LNCaP clone FGC (cell line): ENCODE results near the gene SMIM41.

Experiments
- DNase-seq: peaks from one replicate; pipeline ENCODE4 v3.0.0-alpha.2; 2011; ENCODE audit warnings: low read depth
- H3K4me3 ChIP-seq: 2 replicates; pipeline ENCODE4 v1.5.1; 2011; ENCODE audit warnings: mild to moderate bottlenecking, low read depth, low read length, control low read depth
- TF ChIP-seq, protein P1 (sequence below): IDR thresholded peaks from 2 replicates; pipeline ENCODE4 v1.5.1; 2012; ENCODE audit warnings: mild to moderate bottlenecking; ENCODE audit not compliant: control insufficient read depth, insufficient read depth; ENCODE audit errors: extremely low read depth

SMIM41 gene

GRCh38 chr12:52120951-52121823 is 41.7 kb downstream of the SMIM41 start:
- DNase-seq: no peak
- TF ChIP-seq, protein P1, sequence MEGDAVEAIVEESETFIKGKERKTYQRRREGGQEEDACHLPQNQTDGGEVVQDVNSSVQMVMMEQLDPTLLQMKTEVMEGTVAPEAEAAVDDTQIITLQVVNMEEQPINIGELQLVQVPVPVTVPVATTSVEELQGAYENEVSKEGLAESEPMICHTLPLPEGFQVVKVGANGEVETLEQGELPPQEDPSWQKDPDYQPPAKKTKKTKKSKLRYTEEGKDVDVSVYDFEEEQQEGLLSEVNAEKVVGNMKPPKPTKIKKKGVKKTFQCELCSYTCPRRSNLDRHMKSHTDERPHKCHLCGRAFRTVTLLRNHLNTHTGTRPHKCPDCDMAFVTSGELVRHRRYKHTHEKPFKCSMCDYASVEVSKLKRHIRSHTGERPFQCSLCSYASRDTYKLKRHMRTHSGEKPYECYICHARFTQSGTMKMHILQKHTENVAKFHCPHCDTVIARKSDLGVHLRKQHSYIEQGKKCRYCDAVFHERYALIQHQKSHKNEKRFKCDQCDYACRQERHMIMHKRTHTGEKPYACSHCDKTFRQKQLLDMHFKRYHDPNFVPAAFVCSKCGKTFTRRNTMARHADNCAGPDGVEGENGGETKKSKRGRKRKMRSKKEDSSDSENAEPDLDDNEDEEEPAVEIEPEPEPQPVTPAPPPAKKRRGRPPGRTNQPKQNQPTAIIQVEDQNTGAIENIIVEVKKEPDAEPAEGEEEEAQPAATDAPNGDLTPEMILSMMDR: no peak
- H3K4me3 ChIP-seq: no peak overlapping the region

- no peak for DNase-seq
- H3K4me3 ChIP-seq: no peak overlapping the region
- TF ChIP-seq, protein P1: peak; percentile 86
Observed at GRCh38 chr12:52121824-52122539, 42.5 kb downstream of the SMIM41 start.

DNA sequence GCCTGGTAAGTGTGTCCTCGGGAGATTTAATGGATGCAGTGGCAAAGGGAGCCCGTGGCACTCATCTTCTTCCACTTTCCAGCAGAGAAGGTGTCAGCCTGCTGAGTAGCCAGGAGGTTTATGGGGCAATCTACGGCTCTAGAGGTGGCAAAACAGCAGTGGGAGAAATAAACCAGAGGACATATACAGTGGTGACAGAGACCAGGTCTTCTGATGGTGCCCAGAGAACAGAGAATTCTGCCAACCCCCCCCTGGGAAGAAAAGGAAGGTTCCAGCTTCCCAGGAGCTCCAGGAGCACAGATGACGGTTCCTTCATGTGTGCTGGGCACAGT is 43.0 kb downstream of the SMIM41 start:
- no peak for DNase-seq
- no peak overlapping the region for H3K4me3 ChIP-seq
- TF ChIP-seq, protein P1: no peak

GRCh38 chr12:52122904-52123303 is 43.4 kb downstream of the SMIM41 start:
- TF ChIP-seq, protein P1: no peak
- H3K4me3 ChIP-seq: no peak overlapping the region
- no peak for DNase-seq

GRCh38 chr12:52123487-52124186 is 44.1 kb downstream of the SMIM41 start:
- TF ChIP-seq, protein P1: no peak
- H3K4me3 ChIP-seq: no peak overlapping the region
- no peak for DNase-seq

- TF ChIP-seq, protein P1: no peak
- no peak overlapping the region for H3K4me3 ChIP-seq
- DNase-seq: no peak
Observed at GRCh38 chr12:52125476-52125900, 46.0 kb downstream of the SMIM41 start.
